HepG2 (cell line): Measurements from ENCODE around the gene IGFN1. TPM values are rescaled to one million over a fixed set of nuclear protein-coding genes. Genes with fewer than 3 reads are reported as not detected.

Experiments used
- ATAC-seq: fragments of 200-7000 bp; cut with Tn5 transposase; 3 replicates; pipeline ENCODE4 v1.9.1; 2020; ENCODE audit warnings: mild to moderate bottlenecking, moderate library complexity
- BruUV-seq: library from RNA; stranded (reverse); fragments of 400-500 nt; replicated peaks from 2 replicates; lab custom pipeline; 2021; lab: Mats Ljungman, UMichigan
- CTCF ChIA-PET: fragments of 300-600 bp; formaldehyde crosslinking; extraction: SDS; loops from one replicate; lab custom pipeline; 2021; ENCODE audit warnings: low total read pairs, inconsistent platforms, low intra/inter-chr PET ratio; lab: Yijun Ruan, JAX
- POLR2A ChIA-PET: fragments of 350-600 bp; sonication (Branson Sonifier 250); formaldehyde crosslinking; loops from one replicate; lab custom pipeline; 2020; ENCODE audit warnings: antibody characterized with exemption, inconsistent platforms; lab: Yijun Ruan, JAX
- DNase-seq: peaks from one replicate; pipeline ENCODE4 v3.0.0-alpha.2; 2015; ENCODE audit warnings: low spot score
- FAIRE-seq: peaks from 3 replicates; lab custom pipeline; 2011; peaks lifted over from hg19 to GRCh38; lab: Jason Lieb, UNC
- H2AFZ ChIP-seq: one replicate; pipeline ENCODE4 v1.6.1; 2011; ENCODE audit warnings: low read length, inconsistent platforms
- H3K27ac ChIP-seq: fragments of 300-600 bp; 3 replicates; pipeline ENCODE4 v1.8.0; 2011; ENCODE audit warnings: mixed run types, mild to moderate bottlenecking, mixed read lengths, low read length, inconsistent platforms; ENCODE audit not compliant: insufficient read depth; ENCODE audit errors: extremely low read length
- H3K27me3 ChIP-seq, 2 experiments: fragments of 200-600 bp in 1 of 2; 2 replicates in 1 of 2; 3 replicates in 1 of 2; pipeline versions ENCODE4 v1.6.0 to v1.8.0; 2011; ENCODE audit warnings: low read length in 2 of 2, mild to moderate bottlenecking in 2 of 2, moderate library complexity in 2 of 2, inconsistent platforms in 1 of 2; ENCODE audit not compliant: insufficient read depth in 2 of 2, control insufficient read depth in 1 of 2
- H3K36me3 ChIP-seq, 2 experiments: fragments of 200-600 bp in 1 of 2; replicated peaks in 1 of 2; 2 replicates in 1 of 2; 3 replicates in 1 of 2; pipeline versions ENCODE4 v1.5.1 to v1.8.0; 2011; ENCODE audit warnings: low read length in 2 of 2, inconsistent platforms in 1 of 2; ENCODE audit not compliant: insufficient read depth in 2 of 2, control insufficient read depth in 1 of 2
- H3K4me1 ChIP-seq: 2 replicates; pipeline ENCODE4 v1.5.1; 2012; ENCODE audit warnings: low read length, inconsistent platforms; ENCODE audit not compliant: insufficient read depth
- H3K4me2 ChIP-seq: 2 replicates; pipeline ENCODE4 v1.6.0; 2011; ENCODE audit warnings: low read depth, low read length, inconsistent platforms
- H3K4me3 ChIP-seq, 3 experiments: fragments of 200-600 bp in 1 of 3; sonication (generic), shearing (Covaris generic) in 1 of 3; replicated peaks in 1 of 3; 2 replicates each; pipeline ENCODE4 v1.5.1; 2011 to 2016; ENCODE audit warnings: low read length in 3 of 3, inconsistent platforms in 2 of 3, low read depth in 2 of 3, mild to moderate bottlenecking in 2 of 3, control low read depth in 1 of 3, mixed read lengths in 1 of 3; ENCODE audit not compliant: insufficient read depth in 1 of 3
- H3K79me2 ChIP-seq: one replicate; pipeline ENCODE4 v1.6.1; 2011; ENCODE audit warnings: low read length, inconsistent platforms; ENCODE audit not compliant: insufficient read depth
- H3K9ac ChIP-seq: 2 replicates; pipeline ENCODE4 v1.6.0; 2011; ENCODE audit warnings: mild to moderate bottlenecking, low read depth, low read length, inconsistent platforms; ENCODE audit not compliant: insufficient read depth
- H3K9me3 ChIP-seq: 2 replicates; pipeline ENCODE4 v1.5.1; 2012; ENCODE audit warnings: mild to moderate bottlenecking, low read length
- H4K20me1 ChIP-seq: 2 replicates; pipeline ENCODE4 v1.6.0; 2011; ENCODE audit warnings: inconsistent platforms, mild to moderate bottlenecking, low read length, moderate library complexity; ENCODE audit not compliant: insufficient read depth
- CBX1 ChIP-seq: IDR thresholded peaks from one replicate; pipeline ENCODE4 v1.6.1; 2016; ENCODE audit warnings: antibody characterized with exemption, low read depth
- GZF1 ChIP-seq: sonication (generic); formaldehyde crosslinking; IDR thresholded peaks from 2 replicates; pipeline ENCODE4 v1.5.1; 2020; ENCODE audit warnings: mild to moderate bottlenecking, missing genetic modification reagents
- MIXL1 ChIP-seq: IDR thresholded peaks from 2 replicates; pipeline ENCODE4 v1.6.1; 2016
- SAFB2 ChIP-seq: sonication (generic); formaldehyde crosslinking; IDR thresholded peaks from 2 replicates; pipeline ENCODE4 v1.5.1; 2020; ENCODE audit warnings: missing genetic modification reagents, low read depth, mild to moderate bottlenecking, borderline replicate concordance
- SNAI1 ChIP-seq: sonication (generic); formaldehyde crosslinking; IDR thresholded peaks from 2 replicates; pipeline ENCODE4 v1.5.0; 2020; ENCODE audit warnings: mild to moderate bottlenecking, missing genetic modification reagents, borderline replicate concordance
- STAT5B ChIP-seq: sonication (generic); formaldehyde crosslinking; IDR thresholded peaks from 2 replicates; pipeline ENCODE4 v1.4.0; 2020; ENCODE audit warnings: missing genetic modification reagents
- ZNF33B ChIP-seq: sonication (generic); formaldehyde crosslinking; IDR thresholded peaks from 2 replicates; pipeline ENCODE4 v1.5.1; 2020; ENCODE audit warnings: mild to moderate bottlenecking, missing genetic modification reagents
- ZNF407 ChIP-seq: sonication (generic); formaldehyde crosslinking; IDR thresholded peaks from one replicate; pipeline ENCODE4 v1.5.1; 2020; ENCODE audit warnings: mild to moderate bottlenecking, missing genetic modification reagents; ENCODE audit errors: not compliant biosample characterization
- ZNF460 ChIP-seq: sonication (generic); formaldehyde crosslinking; IDR thresholded peaks from 2 replicates; pipeline ENCODE4 v1.5.1; 2020; ENCODE audit warnings: missing genetic modification reagents, mild to moderate bottlenecking, borderline replicate concordance
- ZNF687 ChIP-seq: sonication (generic); formaldehyde crosslinking; IDR thresholded peaks from 2 replicates; pipeline ENCODE4 v1.5.1; 2020; ENCODE audit warnings: mild to moderate bottlenecking, missing genetic modification reagents, moderate library complexity
- WGBS: methylation state at CpG from one replicate; pipeline ENCODE4 v1.1.6; 2017; ENCODE audit warnings: low lambda C conversion rate; 5-methylcytosine and 5-hydroxymethylcytosine counted together
- in situ Hi-C: cut with HindIII; loops from 2 replicates; pipeline ENCODE4 v1.10.0; 2017; ENCODE audit warnings: low pct_unique_long_range_greater_than_20kb; ENCODE audit not compliant: extremely low pct_ligation_motif_present
- intact Hi-C: fragments of 100-400 bp; cut with micrococcal nuclease; formaldehyde crosslinking; loops from one replicate; pipeline ENCODE4 v1.10.0; 2022; ENCODE audit not compliant: unreplicated experiment
- polyA plus RNA-seq, 8 experiments: library from polyadenylated mRNA; depleted of rRNA in 3 of 8; stranded (reverse) in 7 of 8; unstranded in 1 of 8; fragments of >200 nt; fragmentation: Illumina TruSeq in 4 of 8; extraction: Trizol in 4 of 8; gene quantifications; 2 replicates each; pipeline versions ENCODE4 v1.2.1 to v1.2.3, GENCODE V29; 2011 to 2016; ENCODE audit warnings: low read depth in 4 of 8, missing spikeins in 1 of 8, mixed read lengths in 1 of 8; ENCODE audit not compliant: insufficient read depth in 1 of 8
- total RNA-seq, 5 experiments: library from RNA; depleted of rRNA; stranded (reverse); fragments of >200 nt; fragmentation: Illumina TruSeq; extraction: Trizol; gene quantifications; 2 replicates each; pipeline ENCODE4 v1.2.3, GENCODE V29; 2016; ENCODE audit warnings: low read depth in 1 of 5

The IGFN1 gene
- total and polyA plus RNA-seq, 2 of the 13 experiments (the other 11 are each of a cell fraction or from before 2014, with no cell fraction given): 0.04 to 0.05 TPM

DNA sequence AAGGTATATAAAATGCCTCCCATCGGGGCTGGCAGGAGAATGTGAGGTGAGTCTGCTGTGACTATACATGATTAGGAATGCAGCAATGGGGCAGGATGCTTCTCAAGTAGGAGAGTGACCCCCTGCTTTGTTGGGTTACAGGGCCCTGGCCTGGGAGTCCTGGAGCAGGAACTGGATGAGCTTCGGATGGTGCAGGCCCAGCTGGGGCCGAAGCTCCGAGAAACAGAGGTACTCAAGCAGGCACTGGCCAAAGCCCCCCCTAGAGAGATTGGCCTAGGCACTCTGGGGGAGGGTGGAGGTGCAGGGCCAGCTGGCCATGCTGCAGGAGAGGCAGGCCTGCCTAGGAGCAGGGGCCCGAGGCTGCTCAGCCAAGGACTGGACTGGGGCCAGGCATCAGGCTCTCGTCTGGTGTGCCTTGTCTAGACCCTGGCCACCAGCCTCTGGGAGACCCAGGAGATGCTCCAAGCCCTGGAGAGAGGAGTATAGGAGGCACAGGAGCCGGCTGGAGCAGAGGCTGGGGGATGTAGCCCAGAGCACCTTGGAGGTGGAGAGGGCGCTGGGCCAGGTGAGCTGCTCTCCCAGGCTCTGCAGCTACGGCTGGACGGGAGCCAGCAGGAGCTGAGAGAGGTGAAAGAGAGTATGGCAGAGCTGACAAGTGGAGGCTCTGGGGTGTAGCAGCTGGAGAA is 59.8 kb downstream of the IGFN1 start (continued):
- TF ChIP-seq ZNF407 (CRISPR knock-in tag) (no peak), MIXL1 (no peak), CBX1 (no peak)

GRCh38 chr1:201251411-201251810 is 60.8 kb downstream of the IGFN1 start:
- peaks cover 3 to 7% of the 10 kb centered on the region in 2 experiments; a peak in 4 of 5 replicates for H3K27me3 ChIP-seq
- no TSS peak for BruUV-seq
- H3K79me2 ChIP-seq: no peaks in the 10 kb centered on the region
- intact Hi-C loops (no loop called here), in situ Hi-C loops (no loop called here)
- ATAC-seq: no peak
- POLR2A ChIA-PET: no interaction called here
- no peaks in the 10 kb centered on the region; the same call in 1 of the 2 replicates for H4K20me1 ChIP-seq
- no peaks in the 10 kb centered on the region for H3K36me3 ChIP-seq
- H3K4me3 ChIP-seq: no peak overlapping the region
- no peaks in the 10 kb centered on the region for H3K4me1 ChIP-seq
- H3K9ac ChIP-seq: no peak overlapping the region
- DNase-seq: no peak
- WGBS: 7% methylated on average over 2 of the region's 2 CpGs
- H3K9me3 ChIP-seq: no peaks in the 10 kb centered on the region
- H3K4me2 ChIP-seq: no peak overlapping the region
- no peak overlapping the region for H2AFZ ChIP-seq
- no peak for FAIRE-seq
- CTCF ChIA-PET: interaction anchor here (1.1 kb wide), 1 partner anchor 110 kb away, joined by 3 read pairs; no protein-coding TSS in a partner anchor
- H3K27ac ChIP-seq: no peak overlapping the region
- TF ChIP-seq STAT5B (CRISPR knock-in tag): no peak
- TF ChIP-seq GZF1 (CRISPR knock-in tag): no peak
- no peak for TF ChIP-seq ZNF687 (CRISPR knock-in tag)
- no peak for TF ChIP-seq ZNF460
- TF ChIP-seq SNAI1: no peak
- no peak for TF ChIP-seq SAFB2 (CRISPR knock-in tag)
- no peak for TF ChIP-seq ZNF33B (CRISPR knock-in tag)
